ENCODE results near the gene SRBD1.

- TF ChIP-seq POLR2A (IDR thresholded peaks at IDR 0.05) (no peak), CTCF (IDR thresholded peaks at IDR 0.05) (no peak), EP300 (IDR thresholded peaks at IDR 0.05) (no peak), POLR2AphosphoS5 (IDR thresholded peaks at IDR 0.05) (no peak)
Observed at GRCh38 chr2:45396671-45397070, 214.4 kb downstream of the SRBD1 start.

Measured in stomach (tissue), 4 donors.